Liver (tissue), 9 donors: ENCODE data around the gene IQGAP2. TPM values are rescaled to one million over a fixed set of nuclear protein-coding genes. Genes with fewer than 3 reads are reported as not detected.

ENCODE experiments used
- DNase-seq: peaks from one replicate; pipeline ENCODE4 v3.0.0-alpha.2; 2017; ENCODE audit warnings: low spot score
- H3K27ac ChIP-seq, 2 donors: one replicate each; pipeline ENCODE4 v1.7.0; 2013; ENCODE audit warnings: inconsistent platforms in 2 of 2, low read length in 2 of 2, control low read depth in 1 of 2, low read depth in 1 of 2, mild to moderate bottlenecking in 1 of 2
- H3K27me3 ChIP-seq, 4 donors: one replicate each; pipeline versions ENCODE4 v1.6.1 to v1.7.0; 2013; ENCODE audit warnings: low read length in 3 of 4, inconsistent platforms in 1 of 4, mild to moderate bottlenecking in 1 of 4, moderate library complexity in 1 of 4; ENCODE audit not compliant: control insufficient read depth in 4 of 4, insufficient read depth in 4 of 4
- H3K36me3 ChIP-seq, 4 donors: one replicate each; pipeline versions ENCODE4 v1.6.1 to v1.7.0; 2013; ENCODE audit warnings: low read length in 3 of 4, mild to moderate bottlenecking in 3 of 4, low read depth in 1 of 4, moderate library complexity in 1 of 4; ENCODE audit not compliant: control insufficient read depth in 4 of 4, insufficient read depth in 3 of 4
- H3K4me1 ChIP-seq, 4 donors: one replicate each; pipeline versions ENCODE4 v1.6.1 to v1.7.0; 2013; ENCODE audit warnings: low read length in 3 of 4, mild to moderate bottlenecking in 3 of 4, moderate library complexity in 1 of 4; ENCODE audit not compliant: control insufficient read depth in 4 of 4, insufficient read depth in 4 of 4
- H3K4me3 ChIP-seq, 3 donors: one replicate each; pipeline versions ENCODE4 v1.6.1 to v1.7.0; 2013; ENCODE audit warnings: low read length in 3 of 3, control low read depth in 1 of 3, low read depth in 1 of 3, mild to moderate bottlenecking in 1 of 3
- H3K9ac ChIP-seq, 2 donors: one replicate each; pipeline ENCODE4 v1.7.0; 2013; ENCODE audit warnings: low read length in 2 of 2, mild to moderate bottlenecking in 2 of 2, moderate library complexity in 2 of 2, control low read depth in 1 of 2, low read depth in 1 of 2
- H3K9me3 ChIP-seq, 4 donors: one replicate each; pipeline versions ENCODE4 v1.6.1 to v1.7.0; 2013; ENCODE audit warnings: low read length in 3 of 4; ENCODE audit not compliant: control insufficient read depth in 4 of 4
- EGR1 ChIP-seq, 2 donors: IDR thresholded peaks; 2 replicates each; pipeline ENCODE4 v1.6.1; 2016 to 2018; ENCODE audit warnings: antibody characterized with exemption in 2 of 2, low read depth in 2 of 2
- FOXA1 ChIP-seq: IDR thresholded peaks from 2 replicates; pipeline ENCODE4 v1.6.1; 2016; ENCODE audit warnings: antibody characterized with exemption
- FOXA2 ChIP-seq: IDR thresholded peaks from 2 replicates; pipeline ENCODE4 v1.6.1; 2016; ENCODE audit warnings: antibody characterized with exemption
- HNF4A ChIP-seq, 2 donors: conservative IDR thresholded peaks; 2 replicates each; pipeline ENCODE4 v1.6.1; 2016; ENCODE audit warnings: antibody characterized with exemption in 2 of 2, mild to moderate bottlenecking in 2 of 2
- HNF4G ChIP-seq: IDR thresholded peaks from 2 replicates; pipeline ENCODE4 v1.6.1; 2016; ENCODE audit warnings: antibody characterized with exemption
- JUND ChIP-seq, 2 donors: IDR thresholded peaks; 2 replicates each; pipeline ENCODE4 v1.6.1; 2016; ENCODE audit warnings: antibody characterized with exemption in 2 of 2
- NR2F2 ChIP-seq: IDR thresholded peaks from 2 replicates; pipeline ENCODE4 v1.6.1; 2016; ENCODE audit warnings: antibody characterized with exemption
- RAD21 ChIP-seq, 2 donors: IDR thresholded peaks; 2 replicates each; pipeline ENCODE4 v1.6.1; 2016; ENCODE audit warnings: antibody characterized with exemption in 2 of 2, mild to moderate bottlenecking in 2 of 2
- RXRA ChIP-seq, 2 donors: IDR thresholded peaks; 2 replicates each; pipeline ENCODE4 v1.6.1; 2017 to 2018; ENCODE audit warnings: antibody characterized with exemption in 2 of 2, mild to moderate bottlenecking in 1 of 2
- SP1 ChIP-seq: IDR thresholded peaks from 2 replicates; pipeline ENCODE4 v1.6.1; 2018; ENCODE audit warnings: antibody characterized with exemption, mild to moderate bottlenecking
- TAF1 ChIP-seq: conservative IDR thresholded peaks from 2 replicates; pipeline ENCODE4 v1.6.1; 2016; ENCODE audit warnings: antibody characterized with exemption, mild to moderate bottlenecking
- YY1 ChIP-seq: IDR thresholded peaks from 2 replicates; pipeline ENCODE4 v1.6.1; 2016; ENCODE audit warnings: antibody characterized with exemption, mild to moderate bottlenecking
- WGBS: extraction: QIAGEN DNeasy Blood & Tissue Kit; methylation state at CpG from one replicate; pipeline ENCODE4 v1.1.7; 2013; 5-methylcytosine and 5-hydroxymethylcytosine counted together
- polyA plus RNA-seq, 2 donors: library from polyadenylated mRNA; stranded (reverse) in 1 of 2; unstranded in 1 of 2; fragments of 200-250 nt in 1 of 2; fragments of >200 nt in 1 of 2; fragmentation: Nextera tagmentation in 1 of 2; extraction: Ambion mirVana in 1 of 2; gene quantifications; one replicate each; pipeline versions ENCODE4 v1.2.1 to v1.2.3, GENCODE V29; 2013 to 2015
- total RNA-seq, 2 donors: library from RNA; depleted of rRNA; stranded (reverse); fragments of >200 nt; gene quantifications; one replicate each; pipeline ENCODE4 v1.2.3, GENCODE V29; 2014
- TF ChIP-seq, protein P1 (sequence below): IDR thresholded peaks from 2 replicates; pipeline ENCODE4 v1.6.1; 2016; ENCODE audit warnings: antibody characterized with exemption
- TF ChIP-seq, protein P2 (sequence below): fragments of 150-350 bp; IDR thresholded peaks from 2 replicates; pipeline ENCODE4 v1.5.1; 2017; ENCODE audit warnings: improper control_type of control experiment, low read depth, low read length; ENCODE audit not compliant: missing input control
- TF ChIP-seq, protein P3 (sequence below): IDR thresholded peaks from 2 replicates; pipeline ENCODE4 v1.6.1; 2016; ENCODE audit warnings: antibody characterized with exemption
- TF ChIP-seq, protein P4 (sequence below): IDR thresholded peaks from 2 replicates; pipeline ENCODE4 v1.6.1; 2016; ENCODE audit warnings: antibody characterized with exemption
- donor health status: healthy.
- donor health status: healthy.
- donor health status: healthy.
- donor health status: healthy.
- donor health status: healthy.

Gene IQGAP2
- total and polyA plus RNA-seq, 4 donors, result 41.5 to 205 (median 102) TPM

DNA sequence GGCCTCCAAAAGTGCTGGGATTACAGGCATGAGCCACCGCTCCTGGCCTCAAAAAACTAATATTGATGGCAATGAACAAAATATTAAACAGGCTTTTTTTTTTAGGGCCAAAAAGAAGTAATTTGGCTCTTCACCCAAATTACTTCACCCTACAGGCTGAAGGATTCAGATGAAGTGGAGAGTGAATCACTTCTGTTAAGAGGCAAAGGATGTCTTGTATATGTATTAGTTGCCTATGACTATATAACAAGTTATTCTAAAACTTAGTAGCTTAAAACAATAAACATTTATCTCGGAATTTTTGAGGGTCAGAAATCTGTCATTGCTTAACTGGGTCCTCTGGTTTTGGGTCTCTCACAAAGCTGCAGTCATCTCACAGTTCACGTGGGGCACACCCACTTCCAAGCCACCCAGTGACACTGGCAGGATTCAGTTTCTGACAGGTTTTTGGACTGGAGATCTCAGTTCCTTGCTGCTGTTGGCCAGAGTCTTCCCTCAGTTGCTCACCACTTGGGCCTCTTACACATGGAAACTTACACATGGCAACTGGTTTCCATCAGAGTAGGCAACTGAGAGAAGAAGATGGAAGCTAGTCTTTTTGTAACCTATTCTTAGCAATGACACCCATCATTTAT lies 66.7 kb downstream of the IQGAP2 start:
- Histone ChIP-seq H3K27ac (no peak overlapping the region), H3K9ac (no peak overlapping the region), H3K9me3 (no peaks in the 10 kb centered on the region), H3K4me1 (peaks cover 6 to 52% (median 41%) of the 10 kb centered on the region in 4 donors), H3K4me3 (no peak overlapping the region), H3K27me3 (no peaks in the 10 kb centered on the region), H3K36me3 (no peaks in the 10 kb centered on the region)
- 94% methylated on average over 3 of the region's 3 CpGs for WGBS
- TF ChIP-seq NR2F2, result no peak
- TF ChIP-seq JUND (IDR thresholded peaks at IDR 0.05), result no peak
- no peak for DNase-seq

DNA sequence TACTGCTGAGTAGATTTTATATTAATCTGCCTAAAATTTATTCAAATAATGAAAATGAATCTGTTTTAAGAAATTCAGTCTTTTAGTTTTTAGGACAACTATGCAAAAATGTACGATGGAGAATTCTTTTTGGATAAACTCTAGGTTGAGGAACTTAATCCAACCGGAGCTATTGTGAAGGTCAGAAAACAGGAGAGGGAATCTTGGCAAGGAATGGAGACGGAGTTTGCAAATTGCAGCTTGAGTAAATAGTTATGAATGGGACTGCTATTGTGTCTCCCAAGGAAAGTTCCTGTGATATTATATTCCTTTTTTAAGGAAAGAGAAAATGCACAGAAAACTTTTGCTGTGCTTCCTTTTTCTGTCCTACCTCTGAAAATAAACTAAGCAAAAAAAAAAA lies 67.9 kb downstream of the IQGAP2 start:
- no peaks in the 10 kb centered on the region for H3K9me3 ChIP-seq
- no peak overlapping the region for H3K9ac ChIP-seq
- H3K27ac ChIP-seq, result no peak overlapping the region
- DNase-seq, result no peak
- H3K4me3 ChIP-seq, result no peak overlapping the region
- WGBS, result 16% methylated on average over 3 of the region's 3 CpGs
- peak; percentile 24 to 27 for TF ChIP-seq HNF4A (conservative IDR thresholded peaks at IDR 0.05)
- no peak for TF ChIP-seq YY1
- peaks cover 6 to 60% (median 45%) of the 10 kb centered on the region in 4 donors for H3K4me1 ChIP-seq
- no peaks in the 10 kb centered on the region for H3K27me3 ChIP-seq
- H3K36me3 ChIP-seq, result no peaks in the 10 kb centered on the region

DNA sequence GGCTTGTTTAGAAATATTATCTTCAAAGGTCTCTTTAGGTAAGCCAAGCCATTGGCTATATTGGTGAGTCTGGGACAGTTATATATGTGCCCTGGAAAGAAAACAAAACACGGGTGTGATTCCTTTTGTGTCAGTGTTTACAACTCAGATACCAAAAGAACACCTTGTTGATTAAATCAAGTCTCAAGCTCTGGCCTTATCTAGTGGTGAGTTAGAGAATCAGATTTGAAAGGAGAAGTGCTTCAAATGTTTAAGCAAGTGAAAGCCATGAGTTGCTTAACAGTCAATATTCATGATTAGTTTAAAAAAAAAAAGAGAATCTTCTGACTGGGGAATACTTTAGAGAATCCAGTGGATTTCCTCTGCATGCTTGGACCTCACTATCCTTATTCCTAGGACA lies 68.3 kb downstream of the IQGAP2 start:
- no peak overlapping the region for H3K27ac ChIP-seq
- 21% methylated on average over 1 of the region's 1 CpG for WGBS
- no peak for DNase-seq
- peaks cover 6 to 64% (median 49%) of the 10 kb centered on the region in 4 donors for H3K4me1 ChIP-seq
- H3K4me3 ChIP-seq, result no peak overlapping the region
- TF ChIP-seq RXRA (IDR thresholded peaks at IDR 0.05), result no peak
- TF ChIP-seq, protein P1, sequence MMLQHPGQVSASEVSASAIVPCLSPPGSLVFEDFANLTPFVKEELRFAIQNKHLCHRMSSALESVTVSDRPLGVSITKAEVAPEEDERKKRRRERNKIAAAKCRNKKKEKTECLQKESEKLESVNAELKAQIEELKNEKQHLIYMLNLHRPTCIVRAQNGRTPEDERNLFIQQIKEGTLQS, result no peak
- no peak for TF ChIP-seq FOXA1
- no peak for TF ChIP-seq TAF1
- no peak for TF ChIP-seq SP1
- no peak for TF ChIP-seq HNF4A (conservative IDR thresholded peaks at IDR 0.05)
- TF ChIP-seq, protein P2, sequence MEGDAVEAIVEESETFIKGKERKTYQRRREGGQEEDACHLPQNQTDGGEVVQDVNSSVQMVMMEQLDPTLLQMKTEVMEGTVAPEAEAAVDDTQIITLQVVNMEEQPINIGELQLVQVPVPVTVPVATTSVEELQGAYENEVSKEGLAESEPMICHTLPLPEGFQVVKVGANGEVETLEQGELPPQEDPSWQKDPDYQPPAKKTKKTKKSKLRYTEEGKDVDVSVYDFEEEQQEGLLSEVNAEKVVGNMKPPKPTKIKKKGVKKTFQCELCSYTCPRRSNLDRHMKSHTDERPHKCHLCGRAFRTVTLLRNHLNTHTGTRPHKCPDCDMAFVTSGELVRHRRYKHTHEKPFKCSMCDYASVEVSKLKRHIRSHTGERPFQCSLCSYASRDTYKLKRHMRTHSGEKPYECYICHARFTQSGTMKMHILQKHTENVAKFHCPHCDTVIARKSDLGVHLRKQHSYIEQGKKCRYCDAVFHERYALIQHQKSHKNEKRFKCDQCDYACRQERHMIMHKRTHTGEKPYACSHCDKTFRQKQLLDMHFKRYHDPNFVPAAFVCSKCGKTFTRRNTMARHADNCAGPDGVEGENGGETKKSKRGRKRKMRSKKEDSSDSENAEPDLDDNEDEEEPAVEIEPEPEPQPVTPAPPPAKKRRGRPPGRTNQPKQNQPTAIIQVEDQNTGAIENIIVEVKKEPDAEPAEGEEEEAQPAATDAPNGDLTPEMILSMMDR, result no peak
- TF ChIP-seq, protein P3, sequence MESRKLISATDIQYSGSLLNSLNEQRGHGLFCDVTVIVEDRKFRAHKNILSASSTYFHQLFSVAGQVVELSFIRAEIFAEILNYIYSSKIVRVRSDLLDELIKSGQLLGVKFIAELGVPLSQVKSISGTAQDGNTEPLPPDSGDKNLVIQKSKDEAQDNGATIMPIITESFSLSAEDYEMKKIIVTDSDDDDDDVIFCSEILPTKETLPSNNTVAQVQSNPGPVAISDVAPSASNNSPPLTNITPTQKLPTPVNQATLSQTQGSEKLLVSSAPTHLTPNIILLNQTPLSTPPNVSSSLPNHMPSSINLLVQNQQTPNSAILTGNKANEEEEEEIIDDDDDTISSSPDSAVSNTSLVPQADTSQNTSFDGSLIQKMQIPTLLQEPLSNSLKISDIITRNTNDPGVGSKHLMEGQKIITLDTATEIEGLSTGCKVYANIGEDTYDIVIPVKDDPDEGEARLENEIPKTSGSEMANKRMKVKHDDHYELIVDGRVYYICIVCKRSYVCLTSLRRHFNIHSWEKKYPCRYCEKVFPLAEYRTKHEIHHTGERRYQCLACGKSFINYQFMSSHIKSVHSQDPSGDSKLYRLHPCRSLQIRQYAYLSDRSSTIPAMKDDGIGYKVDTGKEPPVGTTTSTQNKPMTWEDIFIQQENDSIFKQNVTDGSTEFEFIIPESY, result no peak
- no peak for TF ChIP-seq NR2F2
- TF ChIP-seq FOXA2, result no peak
- TF ChIP-seq, protein P4, sequence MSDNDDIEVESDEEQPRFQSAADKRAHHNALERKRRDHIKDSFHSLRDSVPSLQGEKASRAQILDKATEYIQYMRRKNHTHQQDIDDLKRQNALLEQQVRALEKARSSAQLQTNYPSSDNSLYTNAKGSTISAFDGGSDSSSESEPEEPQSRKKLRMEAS, result no peak
- TF ChIP-seq EGR1 (IDR thresholded peaks at IDR 0.05; ENCODE audit: low read depth in 2 of 2), result no peak
- TF ChIP-seq YY1, result no peak
- TF ChIP-seq HNF4G, result no peak
- no peak for TF ChIP-seq JUND (IDR thresholded peaks at IDR 0.05)
- TF ChIP-seq RAD21 (IDR thresholded peaks at IDR 0.05), result no peak
- no peaks in the 10 kb centered on the region for H3K36me3 ChIP-seq
- no peaks in the 10 kb centered on the region for H3K9me3 ChIP-seq
- H3K9ac ChIP-seq, result no peak overlapping the region
- no peaks in the 10 kb centered on the region for H3K27me3 ChIP-seq
